ENCODE results near the gene EFCAB6.

Gene EFCAB6

DNA sequence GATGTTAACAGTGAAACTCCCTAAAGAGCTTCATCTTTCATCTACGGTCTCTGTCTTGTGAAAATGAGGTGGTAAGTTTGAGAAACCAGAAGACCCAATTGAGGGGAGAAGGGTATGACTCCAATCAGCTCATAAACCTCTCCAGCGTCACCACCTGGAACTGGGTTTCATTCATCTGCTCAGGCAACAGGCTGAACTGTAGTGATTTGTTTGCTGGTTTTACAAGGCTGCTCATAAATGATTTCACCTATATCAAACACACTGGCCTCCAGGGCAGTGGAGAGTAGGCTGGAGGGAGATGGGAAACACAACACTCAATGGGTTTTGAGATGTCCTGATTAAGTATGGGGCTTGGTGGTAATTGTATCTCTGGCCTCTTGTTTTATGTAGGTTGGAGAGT, 79.0 kb downstream of the EFCAB6 start:
- no peak for ATAC-seq
- TF ChIP-seq BACH2 (CRISPR knock-in tag; IDR thresholded peaks at IDR 0.05; ENCODE audit: borderline replicate concordance), result no peak
- TF ChIP-seq, protein P1, sequence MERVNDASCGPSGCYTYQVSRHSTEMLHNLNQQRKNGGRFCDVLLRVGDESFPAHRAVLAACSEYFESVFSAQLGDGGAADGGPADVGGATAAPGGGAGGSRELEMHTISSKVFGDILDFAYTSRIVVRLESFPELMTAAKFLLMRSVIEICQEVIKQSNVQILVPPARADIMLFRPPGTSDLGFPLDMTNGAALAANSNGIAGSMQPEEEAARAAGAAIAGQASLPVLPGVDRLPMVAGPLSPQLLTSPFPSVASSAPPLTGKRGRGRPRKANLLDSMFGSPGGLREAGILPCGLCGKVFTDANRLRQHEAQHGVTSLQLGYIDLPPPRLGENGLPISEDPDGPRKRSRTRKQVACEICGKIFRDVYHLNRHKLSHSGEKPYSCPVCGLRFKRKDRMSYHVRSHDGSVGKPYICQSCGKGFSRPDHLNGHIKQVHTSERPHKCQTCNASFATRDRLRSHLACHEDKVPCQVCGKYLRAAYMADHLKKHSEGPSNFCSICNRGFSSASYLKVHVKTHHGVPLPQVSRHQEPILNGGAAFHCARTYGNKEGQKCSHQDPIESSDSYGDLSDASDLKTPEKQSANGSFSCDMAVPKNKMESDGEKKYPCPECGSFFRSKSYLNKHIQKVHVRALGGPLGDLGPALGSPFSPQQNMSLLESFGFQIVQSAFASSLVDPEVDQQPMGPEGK (CRISPR knock-in tag; IDR thresholded peaks at IDR 0.05; ENCODE audit: borderline replicate concordance), result no peak
- TF ChIP-seq TSHZ2 (CRISPR knock-in tag; IDR thresholded peaks at IDR 0.05), result no peak
- no peak for TF ChIP-seq ESRRG (CRISPR knock-in tag; IDR thresholded peaks at IDR 0.05)
- no peak for TF ChIP-seq ZC3H10 (CRISPR knock-in tag; IDR thresholded peaks at IDR 0.05)
- TF ChIP-seq RARB (CRISPR knock-in tag; IDR thresholded peaks at IDR 0.05), result no peak
- TF ChIP-seq ZFP3 (CRISPR knock-in tag; IDR thresholded peaks at IDR 0.05), result no peak
- TF ChIP-seq, protein P2, sequence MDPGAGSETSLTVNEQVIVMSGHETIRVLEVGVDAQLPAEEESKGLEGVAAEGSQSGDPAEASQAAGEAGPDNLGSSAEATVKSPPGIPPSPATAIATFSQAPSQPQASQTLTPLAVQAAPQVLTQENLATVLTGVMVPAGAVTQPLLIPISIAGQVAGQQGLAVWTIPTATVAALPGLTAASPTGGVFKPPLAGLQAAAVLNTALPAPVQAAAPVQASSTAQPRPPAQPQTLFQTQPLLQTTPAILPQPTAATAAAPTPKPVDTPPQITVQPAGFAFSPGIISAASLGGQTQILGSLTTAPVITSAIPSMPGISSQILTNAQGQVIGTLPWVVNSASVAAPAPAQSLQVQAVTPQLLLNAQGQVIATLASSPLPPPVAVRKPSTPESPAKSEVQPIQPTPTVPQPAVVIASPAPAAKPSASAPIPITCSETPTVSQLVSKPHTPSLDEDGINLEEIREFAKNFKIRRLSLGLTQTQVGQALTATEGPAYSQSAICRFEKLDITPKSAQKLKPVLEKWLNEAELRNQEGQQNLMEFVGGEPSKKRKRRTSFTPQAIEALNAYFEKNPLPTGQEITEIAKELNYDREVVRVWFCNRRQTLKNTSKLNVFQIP (CRISPR knock-in tag; IDR thresholded peaks at IDR 0.05; ENCODE audit: borderline replicate concordance, low read depth), result no peak

DNA sequence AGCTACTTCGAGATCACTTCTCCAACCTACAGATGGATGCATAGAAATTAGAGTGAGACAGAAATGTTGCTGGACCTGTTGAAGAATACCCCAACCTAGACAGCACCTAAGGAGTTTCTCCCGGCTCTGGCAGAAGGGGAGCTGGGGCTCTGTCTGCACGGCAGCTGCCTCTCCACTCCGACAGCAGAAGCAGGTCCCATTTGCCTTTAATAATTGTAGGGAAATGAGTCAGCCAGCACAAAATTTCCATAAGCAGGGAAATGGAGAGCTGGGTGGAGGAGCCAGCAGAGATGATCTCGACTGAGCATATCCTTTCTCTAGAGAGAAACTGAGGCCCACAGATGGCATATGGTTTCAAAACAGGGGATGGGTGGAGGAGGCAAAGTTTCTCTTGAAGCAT, 80.1 kb downstream of the EFCAB6 start:
- ATAC-seq, result peak; percentile 59
- TF ChIP-seq RARB (CRISPR knock-in tag; IDR thresholded peaks at IDR 0.05) (no peak), ZC3H10 (CRISPR knock-in tag; IDR thresholded peaks at IDR 0.05) (no peak), CSRNP3 (CRISPR knock-in tag; IDR thresholded peaks at IDR 0.05) (no peak), TCF4 (CRISPR knock-in tag; IDR thresholded peaks at IDR 0.05; ENCODE audit: borderline replicate concordance) (no peak), CSDC2 (CRISPR knock-in tag; IDR thresholded peaks at IDR 0.05) (no peak), ZNF8 (CRISPR knock-in tag; IDR thresholded peaks at IDR 0.05) (no peak), ZNF70 (CRISPR knock-in tag; IDR thresholded peaks at IDR 0.05) (no peak), ESRRG (CRISPR knock-in tag; IDR thresholded peaks at IDR 0.05) (no peak), ARNTL (CRISPR knock-in tag; IDR thresholded peaks at IDR 0.05; ENCODE audit: borderline replicate concordance, low read depth) (no peak), OSR1 (CRISPR knock-in tag; IDR thresholded peaks at IDR 0.05) (no peak), BACH2 (CRISPR knock-in tag; IDR thresholded peaks at IDR 0.05; ENCODE audit: borderline replicate concordance) (no peak), ZFP30 (CRISPR knock-in tag; IDR thresholded peaks at IDR 0.05) (no peak), ISL1 (CRISPR knock-in tag; IDR thresholded peaks at IDR 0.05) (no peak), TSHZ2 (CRISPR knock-in tag; IDR thresholded peaks at IDR 0.05) (no peak), TOX (CRISPR knock-in tag; IDR thresholded peaks at IDR 0.05; ENCODE audit: borderline replicate concordance) (no peak), GLIS3 (CRISPR knock-in tag; IDR thresholded peaks at IDR 0.05) (no peak)
- TF ChIP-seq, protein P1 (CRISPR knock-in tag; IDR thresholded peaks at IDR 0.05; ENCODE audit: borderline replicate concordance), result no peak
- TF ChIP-seq, protein P3, sequence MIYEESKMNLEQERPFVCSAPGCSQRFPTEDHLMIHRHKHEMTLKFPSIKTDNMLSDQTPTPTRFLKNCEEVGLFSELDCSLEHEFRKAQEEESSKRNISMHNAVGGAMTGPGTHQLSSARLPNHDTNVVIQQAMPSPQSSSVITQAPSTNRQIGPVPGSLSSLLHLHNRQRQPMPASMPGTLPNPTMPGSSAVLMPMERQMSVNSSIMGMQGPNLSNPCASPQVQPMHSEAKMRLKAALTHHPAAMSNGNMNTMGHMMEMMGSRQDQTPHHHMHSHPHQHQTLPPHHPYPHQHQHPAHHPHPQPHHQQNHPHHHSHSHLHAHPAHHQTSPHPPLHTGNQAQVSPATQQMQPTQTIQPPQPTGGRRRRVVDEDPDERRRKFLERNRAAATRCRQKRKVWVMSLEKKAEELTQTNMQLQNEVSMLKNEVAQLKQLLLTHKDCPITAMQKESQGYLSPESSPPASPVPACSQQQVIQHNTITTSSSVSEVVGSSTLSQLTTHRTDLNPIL (CRISPR knock-in tag; IDR thresholded peaks at IDR 0.05; ENCODE audit: low read depth), result no peak
- TF ChIP-seq, protein P2 (CRISPR knock-in tag; IDR thresholded peaks at IDR 0.05; ENCODE audit: borderline replicate concordance, low read depth), result no peak

Data from SK-N-SH treated with all-trans-retinoic acid at 6 μM for 48 hours (cell line).